Measurements from ENCODE around the gene TAMALIN. TPM values are rescaled to one million over a fixed set of nuclear protein-coding genes. Genes with fewer than 3 reads are reported as not detected.

TAMALIN gene
- polyA plus RNA-seq, 3 donors from 2014 or later, result 1.1 to 3.1 (median 1.2) TPM

GRCh38 chr12:52023976-52024688 is 17.4 kb downstream of the TAMALIN start:
- H3K4me3 Mint-ChIP-seq, result peak overlapping the region; percentile 80 to 96 (median 84)
- DNase-seq, result no peak
- H3K27ac Mint-ChIP-seq, result peak overlapping the region; percentile 60 to 94 (median 92)
- H3K9me3 Mint-ChIP-seq, result no peaks in the 10 kb centered on the region
- H3K36me3 Mint-ChIP-seq, result no peaks in the 10 kb centered on the region
- H3K4me1 Mint-ChIP-seq, result peaks cover 34 to 36% of the 10 kb centered on the region in 2 donors
- peaks cover 16 to 20% (median 19%) of the 10 kb centered on the region in 3 donors for H3K27me3 Mint-ChIP-seq (ENCODE audit: low read depth in 3 of 3)

- H3K4me1 Mint-ChIP-seq, result peaks cover 34 to 36% of the 10 kb centered on the region in 2 donors
- H3K4me3 Mint-ChIP-seq, result peak overlapping the region; percentile 84 to 96 (median 89)
- no peak for DNase-seq
- H3K9me3 Mint-ChIP-seq, result no peaks in the 10 kb centered on the region
- peaks cover 14 to 22% (median 16%) of the 10 kb centered on the region in 3 donors for H3K27me3 Mint-ChIP-seq (ENCODE audit: low read depth in 3 of 3)
- H3K36me3 Mint-ChIP-seq, result no peaks in the 10 kb centered on the region
- peak overlapping the region; percentile 79 to 98 (median 92) for H3K27ac Mint-ChIP-seq
Measured at GRCh38 chr12:52024845-52025230, 18.1 kb downstream of the TAMALIN start.

- Mint-ChIP-seq H3K4me1 (peaks cover 24 to 26% of the 10 kb centered on the region in 2 donors), H3K27me3 (ENCODE audit: low read depth in 3 of 3) (peaks cover 10 to 22% (median 14%) of the 10 kb centered on the region in 3 donors), H3K4me3 (no peak overlapping the region), H3K27ac (peak overlapping the region in 5 of 6 donors; percentile 30 to 94 (median 93)), H3K9me3 (no peaks in the 10 kb centered on the region), H3K36me3 (no peaks in the 10 kb centered on the region)
- DNase-seq, result no peak
Measured at GRCh38 chr12:52026263-52026662, 19.5 kb downstream of the TAMALIN start.

GRCh38 chr12:52027085-52027843 is 20.5 kb downstream of the TAMALIN start:
- H3K9me3 Mint-ChIP-seq, result no peaks in the 10 kb centered on the region
- H3K27me3 Mint-ChIP-seq (ENCODE audit: low read depth in 3 of 3), result peaks cover 10 to 22% (median 13%) of the 10 kb centered on the region in 3 donors
- peak overlapping the region in 1 of 6 donors; percentile 53 for H3K27ac Mint-ChIP-seq
- H3K4me1 Mint-ChIP-seq, result peaks cover 26 to 29% of the 10 kb centered on the region in 2 donors
- no peaks in the 10 kb centered on the region for H3K36me3 Mint-ChIP-seq
- no peak for DNase-seq
- no peak overlapping the region for H3K4me3 Mint-ChIP-seq

DNA sequence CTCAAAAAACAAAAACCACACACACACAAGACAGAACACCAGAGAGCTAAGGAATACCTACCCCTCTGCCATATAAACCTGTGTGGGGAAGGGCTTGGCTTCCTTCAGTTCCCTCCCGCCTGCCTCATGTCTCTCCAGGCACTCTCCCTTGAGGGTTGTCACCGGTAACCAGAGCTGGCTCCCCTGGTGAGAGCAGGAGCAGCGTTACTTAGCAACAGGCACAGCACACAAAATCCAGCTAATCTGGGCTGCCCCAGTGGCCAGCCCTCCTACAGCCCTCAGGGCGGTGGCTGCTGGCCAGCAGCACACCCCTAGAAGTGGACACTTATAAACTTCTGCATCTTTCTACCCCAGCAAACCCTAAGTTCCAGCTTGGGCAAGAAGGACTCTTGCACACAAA is 22.9 kb downstream of the TAMALIN start:
- no peak for DNase-seq
- Mint-ChIP-seq H3K9me3 (no peaks in the 10 kb centered on the region), H3K27me3 (ENCODE audit: low read depth in 3 of 3) (peaks cover 7 to 13% (median 7%) of the 10 kb centered on the region in 3 donors), H3K4me3 (no peak overlapping the region), H3K27ac (peak overlapping the region in 1 of 6 donors; percentile 61), H3K36me3 (no peaks in the 10 kb centered on the region), H3K4me1 (peaks cover 31 to 38% of the 10 kb centered on the region in 2 donors)

DNA sequence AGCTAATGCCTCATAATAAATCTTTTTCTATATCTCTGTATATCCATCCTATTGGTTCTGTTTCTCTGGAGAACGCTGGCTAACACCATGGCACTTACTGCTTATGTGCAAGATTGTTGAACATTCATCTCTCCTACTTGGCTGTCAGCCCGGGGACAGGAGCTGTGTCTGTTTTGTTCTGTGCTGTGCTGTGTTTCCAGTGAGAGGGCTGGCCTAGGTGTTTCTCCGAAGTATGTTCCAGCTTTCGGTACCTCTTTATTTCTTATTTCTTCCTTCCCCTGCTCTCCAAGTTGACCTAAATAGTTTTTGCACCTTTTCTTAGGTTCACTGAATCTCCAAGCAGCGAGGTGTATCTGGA is 25.7 kb downstream of the TAMALIN start:
- Mint-ChIP-seq H3K27ac (peak overlapping the region; percentile 89 to 96 (median 92)), H3K4me1 (peaks cover 19 to 25% of the 10 kb centered on the region in 2 donors), H3K4me3 (peak overlapping the region; percentile 75 to 82 (median 78)), H3K27me3 (ENCODE audit: low read depth in 3 of 3) (peaks cover 2 to 21% (median 9%) of the 10 kb centered on the region in 3 donors), H3K36me3 (no peaks in the 10 kb centered on the region), H3K9me3 (no peaks in the 10 kb centered on the region)
- no peak for DNase-seq

DNA sequence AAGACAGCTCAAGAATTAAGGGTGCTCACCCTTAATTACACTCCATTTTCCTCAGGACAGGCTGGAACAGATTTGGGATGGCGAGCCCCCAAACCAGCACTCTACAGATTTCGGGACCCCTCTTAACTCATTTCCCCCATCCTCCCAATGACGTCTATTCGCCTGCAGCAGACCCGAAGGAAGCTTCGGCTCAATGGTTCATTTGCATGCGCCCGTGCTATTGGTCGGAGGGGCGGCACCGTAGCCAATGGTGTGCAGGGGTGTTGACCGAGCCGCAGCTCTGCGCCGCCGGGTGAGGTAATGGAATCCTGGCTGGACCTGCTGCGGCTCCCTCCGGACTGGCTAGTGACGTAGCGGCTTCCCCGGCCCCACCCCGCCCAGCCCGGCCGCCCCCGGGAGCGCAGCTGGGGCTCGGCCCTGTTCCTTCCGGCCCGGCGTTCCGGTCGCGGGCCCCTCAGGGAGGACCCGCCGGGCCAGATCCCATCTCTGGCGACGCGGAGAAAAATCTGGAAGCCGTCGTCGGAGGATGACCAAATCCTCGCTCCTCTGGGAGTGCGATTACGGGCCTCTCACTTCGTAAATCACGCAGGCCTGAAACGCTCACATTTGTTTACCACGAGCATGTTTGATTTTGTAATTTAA is 26.2 kb downstream of the TAMALIN start:
- H3K27me3 Mint-ChIP-seq (ENCODE audit: low read depth in 3 of 3), result peaks cover 2 to 21% (median 9%) of the 10 kb centered on the region in 3 donors
- H3K4me1 Mint-ChIP-seq, result peaks cover 19 to 25% of the 10 kb centered on the region in 2 donors
- H3K36me3 Mint-ChIP-seq, result no peaks in the 10 kb centered on the region
- H3K4me3 Mint-ChIP-seq, result peak overlapping the region; percentile 75 to 84 (median 80)
- H3K9me3 Mint-ChIP-seq, result no peaks in the 10 kb centered on the region
- peak overlapping the region; percentile 89 to 96 (median 92) for H3K27ac Mint-ChIP-seq
- peak; percentile 88 for DNase-seq

- Mint-ChIP-seq H3K4me3 (peak overlapping the region; percentile 73 to 84 (median 76)), H3K27ac (peak overlapping the region; percentile 78 to 94 (median 88)), H3K36me3 (no peaks in the 10 kb centered on the region), H3K9me3 (no peaks in the 10 kb centered on the region), H3K27me3 (ENCODE audit: low read depth in 3 of 3) (peaks cover 5 to 24% (median 11%) of the 10 kb centered on the region in 3 donors), H3K4me1 (peaks cover 23 to 30% of the 10 kb centered on the region in 2 donors)
- no peak for DNase-seq
Measured at GRCh38 chr12:52033446-52034140, 26.8 kb downstream of the TAMALIN start.

DNA sequence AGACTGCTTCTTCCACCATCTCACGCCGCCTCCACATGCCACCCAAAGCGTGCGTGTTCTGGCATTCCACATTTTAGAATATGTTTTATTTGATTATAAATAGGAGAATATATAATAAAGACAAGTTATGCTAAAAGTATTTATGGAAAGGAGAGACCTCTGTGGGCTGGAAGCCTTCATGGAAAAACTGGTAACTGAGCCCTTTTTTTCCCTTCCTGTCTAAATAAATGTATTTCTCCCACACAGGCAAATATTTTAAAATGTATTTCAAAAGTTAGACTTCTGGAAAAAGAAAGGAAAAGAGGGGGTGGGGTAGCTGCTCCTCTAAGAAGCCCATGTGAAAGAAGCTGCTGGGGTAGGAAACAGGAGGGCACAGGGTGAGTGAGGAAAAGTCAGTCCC is 28.4 kb downstream of the TAMALIN start:
- peaks cover 23 to 35% of the 10 kb centered on the region in 2 donors for H3K4me1 Mint-ChIP-seq
- no peaks in the 10 kb centered on the region for H3K9me3 Mint-ChIP-seq
- peak overlapping the region in 1 of 5 donors; percentile 28 for H3K4me3 Mint-ChIP-seq
- H3K27ac Mint-ChIP-seq, result peak overlapping the region in 5 of 6 donors; percentile 65 to 94 (median 85)
- H3K27me3 Mint-ChIP-seq (ENCODE audit: low read depth in 3 of 3), result peaks cover 7 to 23% (median 10%) of the 10 kb centered on the region in 3 donors
- H3K36me3 Mint-ChIP-seq, result no peaks in the 10 kb centered on the region
- no peak for DNase-seq

DNA sequence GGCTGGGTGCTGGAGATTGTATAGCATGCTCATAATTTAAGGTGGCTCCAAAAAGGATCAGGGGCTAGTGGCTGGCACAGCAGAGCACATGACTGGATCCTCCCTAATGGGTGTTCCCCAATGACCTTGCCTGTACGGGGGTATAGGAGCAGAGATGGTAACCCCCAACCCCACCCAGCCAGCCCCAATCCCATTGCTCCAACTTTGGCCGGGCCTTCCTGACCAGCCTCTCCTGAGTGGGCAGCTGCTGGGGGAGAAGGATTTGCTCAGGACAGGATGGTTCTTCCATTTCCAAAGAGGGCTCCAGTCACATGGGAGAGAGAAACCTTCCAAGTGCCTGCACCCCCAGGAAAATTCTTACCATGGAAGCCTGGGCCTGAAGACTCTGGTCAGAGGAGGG is 29.2 kb downstream of the TAMALIN start:
- Mint-ChIP-seq H3K4me1 (peaks cover 23 to 35% of the 10 kb centered on the region in 2 donors), H3K9me3 (no peaks in the 10 kb centered on the region), H3K36me3 (no peaks in the 10 kb centered on the region), H3K4me3 (peak overlapping the region; percentile 28 to 69 (median 57)), H3K27me3 (ENCODE audit: low read depth in 3 of 3) (peaks cover 7 to 23% (median 10%) of the 10 kb centered on the region in 3 donors), H3K27ac (peak overlapping the region; percentile 17 to 94 (median 86))
- no peak for DNase-seq

DNA sequence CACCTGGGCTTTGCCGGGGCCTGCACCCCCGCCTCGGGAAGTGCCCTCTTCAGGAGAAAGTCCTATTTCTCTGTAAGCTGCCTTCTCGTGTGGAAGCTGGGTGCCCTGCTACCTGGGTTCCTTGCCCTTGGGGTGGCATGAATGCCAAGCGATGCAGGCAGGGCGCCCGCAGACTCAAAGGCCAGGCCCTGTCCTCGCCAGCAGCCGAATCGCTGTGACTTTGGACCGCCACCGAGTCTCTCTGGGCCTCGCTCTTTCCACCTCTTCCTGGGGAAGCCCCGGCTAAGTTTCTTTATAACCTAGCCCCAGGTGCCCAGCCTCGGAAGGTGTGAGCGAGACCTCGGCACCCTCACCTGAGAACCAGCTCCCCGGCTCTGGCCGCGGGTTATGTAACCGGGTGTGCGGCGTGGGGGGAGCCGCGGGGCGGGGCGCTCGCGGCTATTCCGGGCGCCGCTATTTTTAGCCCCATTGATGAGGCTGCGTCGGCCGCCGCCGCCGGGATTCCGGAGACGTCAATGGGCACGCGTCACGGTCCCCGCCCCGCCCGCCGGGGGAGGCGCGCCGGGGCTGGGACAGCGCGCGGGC is 29.9 kb downstream of the TAMALIN start:
- H3K27me3 Mint-ChIP-seq (ENCODE audit: low read depth in 3 of 3), result peaks cover 7 to 23% (median 10%) of the 10 kb centered on the region in 3 donors
- H3K36me3 Mint-ChIP-seq, result no peaks in the 10 kb centered on the region
- H3K4me1 Mint-ChIP-seq, result peaks cover 25 to 38% of the 10 kb centered on the region in 2 donors
- H3K9me3 Mint-ChIP-seq, result no peaks in the 10 kb centered on the region
- H3K4me3 Mint-ChIP-seq, result peak overlapping the region in 4 of 5 donors; percentile 17 to 73 (median 63)
- DNase-seq, result peak; percentile 85 to 87 (median 86)
- H3K27ac Mint-ChIP-seq, result peak overlapping the region in 5 of 6 donors; percentile 67 to 94 (median 87)

DNA sequence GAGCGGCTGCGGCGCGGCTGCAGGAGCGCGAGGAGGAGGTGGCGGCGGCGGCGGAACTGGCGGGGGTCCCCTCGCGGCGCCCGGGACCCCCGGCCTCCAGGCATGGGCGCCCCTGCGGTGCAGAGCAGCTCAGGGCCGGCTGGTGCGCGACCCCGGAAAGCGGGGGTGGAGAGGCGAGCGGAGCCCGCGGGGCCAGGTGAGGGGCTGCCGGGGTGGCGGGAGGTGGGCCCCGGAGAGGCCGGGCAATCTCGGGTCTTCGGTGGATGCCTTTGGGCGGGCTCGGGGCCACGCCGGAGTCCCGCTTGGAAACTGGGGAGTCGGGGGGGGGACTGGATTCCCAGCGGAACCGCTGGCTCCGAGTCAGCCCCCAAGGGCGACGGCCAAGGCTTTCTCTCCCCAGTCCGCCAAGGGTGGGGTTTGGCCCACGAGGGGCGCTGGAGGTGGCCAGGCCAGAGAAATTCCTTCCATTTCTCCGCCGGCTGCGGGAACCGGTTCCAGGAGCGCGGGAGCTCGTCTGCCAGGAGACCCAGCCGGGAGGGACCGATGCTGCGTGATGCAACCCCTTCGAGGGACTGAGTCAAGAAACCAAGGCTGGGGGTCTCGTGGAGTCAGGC is 30.6 kb downstream of the TAMALIN start:
- Mint-ChIP-seq H3K4me3 (peak overlapping the region in 3 of 5 donors; percentile 18 to 62 (median 24)), H3K36me3 (no peaks in the 10 kb centered on the region), H3K4me1 (peaks cover 31 to 38% of the 10 kb centered on the region in 2 donors), H3K9me3 (no peaks in the 10 kb centered on the region), H3K27me3 (ENCODE audit: low read depth in 3 of 3) (peaks cover 7 to 23% (median 10%) of the 10 kb centered on the region in 3 donors), H3K27ac (peak overlapping the region in 4 of 6 donors; percentile 31 to 94 (median 63))
- DNase-seq, result no peak
